ENCODE results near the gene GLI3.

- TF ChIP-seq, protein P1, sequence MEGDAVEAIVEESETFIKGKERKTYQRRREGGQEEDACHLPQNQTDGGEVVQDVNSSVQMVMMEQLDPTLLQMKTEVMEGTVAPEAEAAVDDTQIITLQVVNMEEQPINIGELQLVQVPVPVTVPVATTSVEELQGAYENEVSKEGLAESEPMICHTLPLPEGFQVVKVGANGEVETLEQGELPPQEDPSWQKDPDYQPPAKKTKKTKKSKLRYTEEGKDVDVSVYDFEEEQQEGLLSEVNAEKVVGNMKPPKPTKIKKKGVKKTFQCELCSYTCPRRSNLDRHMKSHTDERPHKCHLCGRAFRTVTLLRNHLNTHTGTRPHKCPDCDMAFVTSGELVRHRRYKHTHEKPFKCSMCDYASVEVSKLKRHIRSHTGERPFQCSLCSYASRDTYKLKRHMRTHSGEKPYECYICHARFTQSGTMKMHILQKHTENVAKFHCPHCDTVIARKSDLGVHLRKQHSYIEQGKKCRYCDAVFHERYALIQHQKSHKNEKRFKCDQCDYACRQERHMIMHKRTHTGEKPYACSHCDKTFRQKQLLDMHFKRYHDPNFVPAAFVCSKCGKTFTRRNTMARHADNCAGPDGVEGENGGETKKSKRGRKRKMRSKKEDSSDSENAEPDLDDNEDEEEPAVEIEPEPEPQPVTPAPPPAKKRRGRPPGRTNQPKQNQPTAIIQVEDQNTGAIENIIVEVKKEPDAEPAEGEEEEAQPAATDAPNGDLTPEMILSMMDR (IDR thresholded peaks at IDR 0.05) = no peak
- TF ChIP-seq POLR2A (IDR thresholded peaks at IDR 0.05) = no peak
Observed at GRCh38 chr7:41954976-41955375, 282.0 kb downstream of the GLI3 start.
